AG04449 (cell line): ENCODE measurements around the gene PRDM16.

ENCODE experiments used
- CTCF ChIA-PET: fragments of 350-600 bp; formaldehyde crosslinking; extraction: SDS; loops from one replicate; lab custom pipeline; 2021; ENCODE audit warnings: antibody characterized with exemption; lab: Yijun Ruan, JAX
- POLR2A ChIA-PET: fragments of 400-600, 350-600 bp; formaldehyde crosslinking; extraction: SDS; loops from one replicate; lab custom pipeline; 2020; ENCODE audit warnings: antibody characterized with exemption, inconsistent platforms; lab: Yijun Ruan, JAX
- DNase-seq: peaks from one replicate; pipeline ENCODE4 v3.0.0-alpha.2; 2010; ENCODE audit warnings: low read depth, low spot score
- H3K4me3 ChIP-seq: 2 replicates; pipeline ENCODE4 v1.5.1; 2011; ENCODE audit warnings: low read depth, mild to moderate bottlenecking, control low read depth, low read length
- CTCF ChIP-seq: IDR thresholded peaks from one replicate; pipeline ENCODE4 v1.5.1; 2011; ENCODE audit warnings: mild to moderate bottlenecking, moderate library complexity, low read length, control low read depth, inconsistent platforms; ENCODE audit not compliant: insufficient read depth; ENCODE audit errors: missing control alignments

The PRDM16 gene

GRCh38 chr1:3461238-3461933 is 392.4 kb downstream of the PRDM16 start:
- no peak overlapping the region for H3K4me3 ChIP-seq
- ChIA-PET POLR2A (no interaction called here), CTCF (interaction anchor here (1.0 to 4.3 kb wide), 4 partner anchors 9 to 103 kb away, joined by 3 to 37 read pairs (median 6); no protein-coding TSS in a partner anchor)
- DNase-seq: no peak
- no peak for TF ChIP-seq CTCF

DNA sequence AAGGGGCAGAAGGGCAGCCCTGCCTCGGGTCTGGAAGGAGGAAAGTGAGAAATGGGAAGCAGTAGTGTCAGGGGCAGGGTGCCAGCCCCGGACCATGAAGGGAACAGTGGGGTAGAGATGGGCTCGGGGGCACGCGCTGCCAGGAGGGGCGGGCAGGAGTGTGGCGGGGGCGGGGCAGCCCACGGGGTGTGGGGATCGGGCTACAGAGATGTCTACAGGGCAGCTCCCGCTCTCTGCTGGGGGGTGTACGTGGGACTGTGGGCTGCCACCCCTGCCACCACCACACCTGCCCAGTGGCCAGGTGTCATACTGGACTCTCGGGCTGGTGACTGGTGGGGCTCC is 392.9 kb downstream of the PRDM16 start:
- no peak for DNase-seq
- CTCF ChIA-PET: interaction anchor here (1.0 to 4.3 kb wide), 4 partner anchors 9 to 103 kb away, joined by 3 to 37 read pairs (median 6); no protein-coding TSS in a partner anchor
- no peak overlapping the region for H3K4me3 ChIP-seq
- no peak for TF ChIP-seq CTCF
- POLR2A ChIA-PET: no interaction called here

DNA sequence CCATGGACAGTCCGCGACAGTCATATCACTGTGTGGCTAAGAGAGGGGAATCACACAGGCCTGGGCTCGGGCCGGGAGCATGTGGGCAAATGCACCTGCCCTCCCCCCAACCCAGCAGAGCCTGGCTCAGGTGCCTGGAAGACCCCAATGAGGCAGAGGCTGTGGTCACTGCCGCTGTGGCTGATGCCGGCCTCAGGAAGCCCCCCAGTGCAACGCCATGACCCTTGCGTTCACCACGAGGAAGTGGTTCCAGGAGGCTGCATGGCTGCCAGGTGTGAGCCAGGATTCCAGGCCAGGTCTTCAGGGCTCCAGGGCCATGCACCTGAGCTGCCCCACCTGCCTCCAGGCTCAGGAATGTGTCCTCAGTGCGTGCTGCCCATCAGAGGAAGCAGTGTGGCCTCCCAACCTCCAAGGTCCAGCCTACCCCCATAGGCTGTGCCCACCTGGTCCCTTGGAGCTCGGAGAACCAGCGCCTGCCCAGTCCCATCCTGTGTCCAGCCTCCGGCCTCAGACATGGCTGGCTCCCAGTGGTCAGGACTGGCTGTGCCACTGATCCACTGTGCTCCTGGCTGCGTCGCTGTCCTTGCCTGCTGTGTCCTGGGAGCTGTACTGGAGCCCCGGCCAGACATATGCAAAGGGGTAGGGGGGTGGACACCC is 393.5 kb downstream of the PRDM16 start:
- no peak overlapping the region for H3K4me3 ChIP-seq
- POLR2A ChIA-PET: no interaction called here
- no peak for TF ChIP-seq CTCF
- no peak for DNase-seq
- CTCF ChIA-PET: interaction anchor here (0.8 to 4.3 kb wide), 7 partner anchors 9 to 158 kb away, joined by 3 to 37 read pairs (median 6); no protein-coding TSS in a partner anchor

DNA sequence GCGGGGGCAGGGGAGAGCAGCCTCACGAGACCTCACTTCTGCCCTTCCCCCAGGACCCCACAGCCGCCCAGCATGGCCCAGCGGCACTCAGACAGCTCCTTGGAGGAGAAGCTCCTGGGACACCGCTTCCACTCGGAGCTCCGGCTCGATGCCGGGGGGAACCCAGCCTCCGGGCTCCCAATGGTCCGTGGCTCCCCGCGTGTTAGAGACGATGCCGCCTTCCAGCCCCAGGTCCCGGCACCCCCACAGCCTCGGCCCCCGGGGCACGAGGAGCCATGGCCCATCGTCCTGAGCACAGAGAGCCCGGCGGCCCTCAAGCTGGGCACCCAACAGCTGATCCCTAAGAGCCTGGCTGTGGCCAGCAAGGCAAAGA is 394.0 kb downstream of the PRDM16 start:
- DNase-seq: no peak
- CTCF ChIA-PET: interaction anchor here (0.8 to 4.3 kb wide), 6 partner anchors 9 to 157 kb away, joined by 3 to 37 read pairs (median 7); no protein-coding TSS in a partner anchor

DNA sequence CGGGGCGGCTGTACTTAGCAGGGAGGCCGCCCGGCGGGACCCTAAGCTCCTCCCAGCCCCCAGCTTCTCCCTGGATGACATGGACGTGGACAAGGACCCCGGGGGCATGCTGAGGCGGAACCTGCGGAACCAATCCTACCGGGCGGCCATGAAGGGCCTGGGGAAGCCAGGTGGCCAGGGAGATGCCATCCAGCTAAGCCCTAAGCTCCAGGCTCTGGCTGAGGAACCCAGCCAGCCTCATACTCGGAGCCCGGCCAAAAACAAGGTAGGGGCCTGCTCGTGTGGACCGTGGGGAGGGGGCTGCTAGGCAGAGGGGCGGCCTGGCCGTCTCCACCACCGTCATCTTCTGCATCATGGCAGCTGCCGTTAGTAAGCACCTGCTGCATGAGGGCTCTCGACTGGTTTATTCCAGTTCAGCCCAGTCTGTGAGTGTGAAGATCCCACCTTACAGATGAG is 394.4 kb downstream of the PRDM16 start:
- ChIA-PET CTCF (interaction anchor here (0.8 to 4.3 kb wide), 6 partner anchors 9 to 157 kb away, joined by 3 to 37 read pairs (median 7); no protein-coding TSS in a partner anchor), POLR2A (no interaction called here)
- DNase-seq: no peak
- no peak overlapping the region for H3K4me3 ChIP-seq
- no peak for TF ChIP-seq CTCF

More for the DNA sequence above, 394.0 kb downstream of the PRDM16 start:
- no peak overlapping the region for H3K4me3 ChIP-seq
- POLR2A ChIA-PET: no interaction called here
- TF ChIP-seq CTCF: no peak
